HL-60 (cell line): ENCODE data around the gene SATB2.

Experiments used
- DNase-seq, 2 experiments: peaks; one replicate each; pipeline ENCODE4 v3.0.0-alpha.2; 2010 to 2020; ENCODE audit warnings: low read depth in 1 of 2, low spot score in 1 of 2
- H3K27ac ChIP-seq: fragments of 250-450 bp; sonication (Bioruptor Pico); replicated peaks from 2 replicates; pipeline ENCODE4 v1.5.1; 2020; ENCODE audit warnings: mild to moderate bottlenecking, moderate library complexity
- H3K27me3 ChIP-seq: fragments of 250-450 bp; sonication (Bioruptor Pico); 2 replicates; pipeline ENCODE4 v1.5.1; 2021; ENCODE audit warnings: mild to moderate bottlenecking, moderate library complexity; ENCODE audit not compliant: insufficient read depth, poor library complexity, severe bottlenecking
- H3K4me3 ChIP-seq: replicated peaks from 2 replicates; pipeline ENCODE4 v1.5.1; 2011; ENCODE audit warnings: mild to moderate bottlenecking, control low read depth, low read length; ENCODE audit not compliant: insufficient read depth
- CTCF ChIP-seq: IDR thresholded peaks from one replicate; pipeline ENCODE4 v1.5.1; 2011; ENCODE audit warnings: low read length, control low read depth, inconsistent platforms; ENCODE audit not compliant: insufficient read depth
- GABPA ChIP-seq: IDR thresholded peaks from 2 replicates; pipeline ENCODE4 v1.6.1; 2012; ENCODE audit warnings: low read depth
- POLR2AphosphoS5 ChIP-seq: IDR thresholded peaks from 2 replicates; pipeline ENCODE4 v1.6.1; 2012; ENCODE audit warnings: low read depth
- REST ChIP-seq: IDR thresholded peaks from 2 replicates; pipeline ENCODE4 v1.6.1; 2012; ENCODE audit warnings: low read depth; ENCODE audit not compliant: insufficient replicate concordance
- SPI1 ChIP-seq: IDR thresholded peaks from 2 replicates; pipeline ENCODE4 v1.6.1; 2012; ENCODE audit warnings: low read depth, mild to moderate bottlenecking, borderline replicate concordance

SATB2 gene

DNA sequence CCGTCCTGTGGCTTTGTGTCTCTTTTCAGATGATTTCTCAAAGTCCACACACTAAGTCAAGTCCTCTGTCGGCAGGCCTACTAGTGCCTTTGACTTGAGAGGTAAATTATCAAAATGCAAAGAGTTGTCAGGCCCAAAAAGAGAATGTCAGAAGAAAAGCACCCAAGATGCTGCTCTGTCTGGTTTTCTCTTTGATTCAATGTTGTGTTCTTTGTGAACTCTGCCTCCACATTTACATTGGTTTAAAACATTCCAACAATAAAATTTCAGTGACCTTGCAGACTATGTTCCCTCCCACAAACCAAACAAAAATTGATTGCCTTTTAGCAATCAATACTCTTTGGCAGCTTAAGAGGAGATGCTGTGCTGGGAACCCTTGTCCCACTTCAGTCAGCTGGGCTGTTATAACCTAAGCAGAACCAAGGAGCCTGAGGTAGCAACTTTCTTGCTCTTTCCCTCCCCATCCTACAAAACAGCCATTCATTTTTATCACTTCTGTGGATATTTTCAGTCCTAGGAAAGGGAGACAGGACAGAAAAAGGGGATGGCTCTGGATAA is 19.6 kb upstream of the SATB2 start:
- DNase-seq = no peak
- H3K27me3 ChIP-seq = peaks cover 2% of the 10 kb centered on the region
- TF ChIP-seq REST (no peak), CTCF (no peak), POLR2AphosphoS5 (no peak), SPI1 (no peak), GABPA (no peak)

GRCh38 chr2:199471443-199472057 is 13.8 kb upstream of the SATB2 start:
- peak; percentile 18 to 75 for DNase-seq
- H3K4me3 ChIP-seq = no peak overlapping the region; the same call in 1 of the 2 replicates

More for the DNA sequence above, 19.6 kb upstream of the SATB2 start:
- H3K4me3 ChIP-seq = no peak overlapping the region
- no peak overlapping the region for H3K27ac ChIP-seq

More at GRCh38 chr2:199471443-199472057, 13.8 kb upstream of the SATB2 start:
- TF ChIP-seq CTCF = peak; percentile 68
- TF ChIP-seq POLR2AphosphoS5 = no peak
- no peak for TF ChIP-seq REST
- no peak for TF ChIP-seq SPI1
- TF ChIP-seq GABPA = no peak
- H3K27ac ChIP-seq = no peak overlapping the region
- H3K27me3 ChIP-seq = peaks cover 24% of the 10 kb centered on the region
